CD4-positive, alpha-beta T cell treated with Interleukin-12 subunit alpha and Interleukin-12 subunit beta, for 1 hour (primary cell): ENCODE data around the gene PCTP.

Experiments used
- DNase-seq: peaks from one replicate; pipeline ENCODE4 v3.0.0-alpha.2; 2020

PCTP gene

DNA sequence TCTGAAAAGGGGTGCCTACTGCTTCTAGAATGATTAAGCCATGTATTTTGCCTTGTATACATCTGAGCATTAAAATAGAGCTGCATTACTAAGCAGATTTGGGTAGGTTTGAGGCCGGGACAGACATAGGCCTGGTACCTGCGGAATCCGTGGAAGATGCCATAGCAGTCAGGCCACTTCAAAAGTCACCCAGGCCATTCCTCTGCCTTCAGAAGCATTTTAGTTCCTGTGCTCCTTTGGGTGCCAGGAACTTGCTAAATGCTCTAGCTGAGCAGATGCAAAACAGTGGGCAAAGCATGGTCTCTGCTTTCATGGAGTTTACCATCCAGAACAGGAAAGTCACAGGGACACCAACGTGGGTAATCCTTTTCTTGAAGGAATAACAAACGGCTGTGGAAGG, 22.5 kb upstream of the PCTP start:
- no peak for DNase-seq

GRCh38 chr17:55728833-55729232, 22.0 kb upstream of the PCTP start:
- DNase-seq, result no peak

GRCh38 chr17:55729484-55729883, 21.4 kb upstream of the PCTP start:
- DNase-seq, result no peak

DNA sequence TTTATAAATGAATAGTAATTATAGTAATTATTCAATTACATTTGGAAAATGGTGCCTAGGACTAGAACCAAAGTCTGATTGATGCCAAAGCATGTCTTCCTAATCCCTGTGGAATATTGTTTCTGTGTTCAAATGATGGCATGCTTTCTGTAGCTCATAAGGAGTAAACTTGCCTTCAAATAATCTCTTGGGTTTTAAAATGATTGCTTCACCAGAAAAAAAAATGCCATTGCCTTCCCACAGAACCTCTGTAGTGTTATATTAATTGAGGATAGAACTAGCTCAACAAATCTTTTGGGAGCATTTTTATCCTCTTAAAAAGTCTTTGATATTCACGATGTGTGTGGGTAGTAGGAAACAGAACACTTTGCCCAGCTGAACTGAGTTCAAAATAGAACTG, 20.5 kb upstream of the PCTP start:
- no peak for DNase-seq

- no peak for DNase-seq
Observed at GRCh38 chr17:55730808-55731207, 20.0 kb upstream of the PCTP start.

DNA sequence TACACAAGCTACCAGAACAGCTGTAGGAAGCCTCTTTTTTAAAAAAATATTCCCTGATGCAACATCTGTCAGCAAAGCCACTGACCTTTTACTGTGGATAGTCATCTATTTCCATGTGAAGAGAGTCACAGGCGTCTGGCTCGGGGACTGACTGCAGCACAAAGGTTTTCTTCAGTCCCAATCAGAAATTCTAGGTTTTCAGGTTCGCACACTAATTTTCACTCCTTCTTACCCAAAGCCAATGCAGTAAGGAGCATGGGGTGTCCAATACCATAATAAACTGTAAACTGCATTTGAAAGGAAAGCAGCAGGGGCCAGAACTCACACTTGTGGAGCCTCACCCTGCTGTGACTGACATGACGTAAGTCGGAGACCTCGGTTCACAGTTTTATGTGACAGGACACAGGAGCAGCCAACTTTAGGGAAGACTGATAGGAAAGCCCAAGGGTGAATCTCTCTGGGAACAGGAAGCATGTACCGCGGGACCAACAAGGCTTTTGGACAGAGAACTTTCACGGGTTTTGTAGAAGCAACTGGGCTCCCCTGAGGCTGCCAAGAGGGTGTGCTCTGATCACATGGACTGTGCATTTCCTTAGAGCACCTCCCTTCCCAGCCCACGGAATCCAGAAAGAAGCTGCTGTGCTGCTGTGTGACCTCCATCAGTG, 19.1 kb upstream of the PCTP start:
- DNase-seq, result no peak

- DNase-seq, result no peak
Observed at GRCh38 chr17:55734128-55734781, 16.6 kb upstream of the PCTP start.

GRCh38 chr17:55735731-55736405, 15.0 kb upstream of the PCTP start:
- peak; percentile 24 for DNase-seq

DNA sequence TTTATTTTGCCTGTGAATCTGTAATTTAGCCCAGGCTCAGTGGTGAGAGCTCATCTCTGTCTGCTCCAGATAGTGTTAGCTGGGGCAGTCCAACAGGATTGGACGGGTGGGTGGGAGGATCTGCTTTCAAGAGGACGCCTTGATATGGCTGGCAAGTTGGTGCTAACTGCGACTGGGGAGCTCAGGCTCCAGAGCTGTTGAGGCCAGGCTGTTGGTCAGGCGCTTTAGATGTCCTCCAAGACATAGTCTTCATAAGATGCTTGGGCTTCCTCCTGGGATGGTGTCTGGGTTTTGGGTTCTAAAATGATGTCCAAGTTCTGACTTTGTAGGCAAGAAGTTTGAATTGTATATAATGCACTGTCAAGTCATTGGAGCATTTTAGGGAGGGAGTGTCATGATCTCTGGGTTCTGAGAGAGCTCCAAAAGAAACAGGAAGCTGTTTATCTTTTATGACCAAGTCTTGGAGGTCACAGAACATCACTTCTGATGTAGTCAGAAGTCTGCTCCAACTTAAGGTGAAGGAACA, 12.8 kb upstream of the PCTP start:
- DNase-seq, result no peak

- DNase-seq, result no peak
Observed at GRCh38 chr17:55740511-55741355, 10.1 kb upstream of the PCTP start.

- no peak for DNase-seq
Observed at GRCh38 chr17:55741356-55741700, 9.5 kb upstream of the PCTP start.

- no peak for DNase-seq
Observed at GRCh38 chr17:55742272-55743102, 8.4 kb upstream of the PCTP start.

DNA sequence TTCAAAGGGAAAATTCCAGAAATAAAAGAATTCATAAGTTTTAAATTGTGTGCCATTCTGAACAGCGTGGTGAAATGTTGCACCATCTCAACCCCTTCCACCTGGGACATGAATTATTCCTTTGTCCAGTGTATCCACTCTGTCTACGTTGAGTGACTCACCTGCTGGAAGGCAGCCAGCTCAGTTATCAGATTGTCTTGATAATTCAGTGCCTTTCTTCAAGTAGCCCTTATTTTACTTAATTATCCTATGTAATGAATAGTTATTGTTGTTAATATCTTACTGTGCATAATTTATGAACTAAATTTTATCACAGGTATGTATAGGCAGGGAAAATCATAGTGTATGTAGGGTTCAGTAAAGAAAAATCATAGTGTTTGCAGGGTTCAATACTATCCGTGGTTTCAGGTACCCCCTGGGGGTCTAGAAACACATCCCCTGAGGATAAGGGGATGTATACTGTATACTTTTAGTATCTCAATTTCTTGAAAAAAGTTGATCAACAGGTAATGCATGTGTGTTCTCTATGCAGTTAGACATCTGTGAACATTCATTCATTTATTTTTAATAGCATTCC, 7.7 kb upstream of the PCTP start:
- DNase-seq, result no peak

GRCh38 chr17:55745258-55745657, 5.6 kb upstream of the PCTP start:
- no peak for DNase-seq

DNA sequence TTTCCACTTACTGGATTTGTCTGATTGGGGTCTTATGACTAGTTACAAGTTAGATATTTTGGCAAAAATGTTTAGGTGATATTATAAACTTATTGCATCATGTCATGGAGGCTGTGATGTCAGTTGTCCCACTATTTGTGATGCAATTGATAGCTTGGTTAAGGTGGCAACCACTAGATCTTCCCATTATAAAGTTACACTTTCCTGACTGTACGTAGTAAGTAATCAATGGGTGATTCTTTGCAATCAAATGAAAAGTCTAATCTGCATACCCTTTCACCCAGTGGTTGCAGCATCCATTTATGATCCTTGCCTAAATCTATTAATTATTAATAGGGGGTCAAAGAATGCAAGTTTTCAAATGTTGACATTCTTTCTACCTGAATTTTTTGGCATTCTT, 4.4 kb upstream of the PCTP start:
- DNase-seq, result no peak

DNA sequence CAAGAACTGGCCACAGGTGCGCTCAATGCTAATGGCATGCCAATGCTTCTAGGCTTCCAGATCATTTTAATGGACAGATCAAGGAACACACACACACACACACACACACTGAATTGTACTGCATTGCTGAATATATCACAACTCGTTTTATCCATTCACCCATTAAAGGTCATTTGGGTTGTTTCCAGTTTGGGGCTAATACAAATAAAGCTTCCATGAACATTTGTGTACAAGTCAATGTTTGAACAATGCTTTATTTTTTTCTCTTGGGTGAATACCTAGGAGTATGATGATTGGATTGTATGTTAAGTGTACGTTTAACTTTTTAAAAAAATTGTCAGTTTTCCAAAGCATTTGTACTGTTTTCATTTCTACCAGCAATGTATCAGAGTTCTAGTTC, 3.6 kb upstream of the PCTP start:
- DNase-seq, result no peak

- no peak for DNase-seq
Observed at GRCh38 chr17:55748841-55749240, 2.0 kb upstream of the PCTP start.

DNA sequence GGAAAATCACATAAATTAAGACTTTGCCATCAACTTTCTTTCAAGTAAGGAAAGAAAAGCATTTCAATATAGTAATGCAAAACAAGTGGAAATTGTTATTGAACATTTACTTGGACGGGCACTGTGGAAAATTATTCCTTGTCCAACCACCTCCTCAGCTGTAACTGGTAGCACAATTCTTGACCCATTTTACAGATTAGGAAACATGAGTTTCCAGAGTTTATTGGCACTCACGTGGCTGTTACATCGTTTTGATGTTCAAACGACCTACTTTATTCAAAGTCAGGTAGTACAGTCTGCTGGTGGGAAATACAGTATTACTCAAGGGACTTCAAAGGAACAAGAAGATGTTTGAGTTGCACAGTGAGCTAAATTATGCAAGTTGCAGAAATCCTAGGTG, 866 bp upstream of the PCTP start:
- no peak for DNase-seq

DNA sequence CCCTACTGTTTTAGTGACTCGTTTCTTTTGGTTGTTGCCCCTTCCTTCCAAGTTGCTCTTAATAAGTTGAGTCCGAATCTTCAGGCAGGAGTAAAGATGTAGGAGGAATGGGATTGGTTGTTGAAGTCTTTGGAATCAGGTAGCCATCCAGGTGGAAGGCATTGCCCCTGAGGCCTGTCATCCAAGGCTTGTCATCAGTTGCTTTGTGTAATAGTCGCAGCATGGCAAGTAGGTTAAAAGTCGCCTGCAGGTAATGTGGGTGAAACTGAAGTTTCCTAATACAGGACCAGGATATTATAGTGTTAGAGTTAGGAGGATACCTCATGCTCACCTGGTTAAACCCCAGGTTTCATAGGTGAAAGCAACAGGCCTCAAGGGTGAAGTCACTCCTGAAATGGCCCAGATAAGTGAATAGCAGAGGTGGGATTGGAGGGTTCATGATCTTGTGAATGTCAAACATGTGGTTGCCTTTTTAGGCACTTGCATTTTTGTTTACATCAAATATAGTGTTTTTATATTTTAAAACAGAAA, 934 bp downstream of the PCTP start:
- no peak for DNase-seq

GRCh38 chr17:55756689-55757088, 5.8 kb downstream of the PCTP start:
- DNase-seq, result no peak

DNA sequence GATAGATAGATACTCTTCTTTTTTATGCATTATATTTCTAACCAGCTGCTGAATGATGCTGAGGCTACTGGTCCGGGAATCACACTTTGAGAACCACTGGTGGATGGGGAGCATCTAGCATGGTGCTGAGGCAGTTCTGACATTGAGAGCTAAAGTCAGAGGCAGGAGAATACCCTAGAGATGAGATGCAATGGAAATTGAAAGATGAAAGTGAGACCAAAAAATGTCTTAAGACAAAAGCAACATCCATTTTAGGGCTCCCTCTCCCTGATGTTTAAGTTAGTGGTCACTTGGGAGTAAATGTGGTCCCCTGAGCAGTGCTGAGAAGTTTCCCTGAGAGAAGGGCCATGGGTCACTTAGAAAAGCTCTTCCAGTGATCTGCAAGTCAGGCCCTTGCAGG, 6.8 kb downstream of the PCTP start:
- no peak for DNase-seq

GRCh38 chr17:55758171-55758570, 7.3 kb downstream of the PCTP start:
- no peak for DNase-seq
